HEK293T (cell line): ENCODE data around the gene MSH3.

Experiments used
- CTCF ChIA-PET: fragments of 350-600 bp; formaldehyde crosslinking; extraction: SDS; loops from one replicate; lab custom pipeline; 2021; ENCODE audit warnings: antibody characterized with exemption, inconsistent platforms; lab: Yijun Ruan, JAX
- POLR2A ChIA-PET: fragments of 350-600 bp; formaldehyde crosslinking; extraction: SDS; loops from one replicate; lab custom pipeline; 2020; ENCODE audit warnings: antibody characterized with exemption, inconsistent platforms; lab: Yijun Ruan, JAX
- DNase-seq: peaks from one replicate; pipeline ENCODE4 v3.0.0; 2012; ENCODE audit warnings: mixed read lengths; ENCODE audit errors: extremely low spot score
- ARNT ChIP-seq: fragments of 450-650 bp; IDR thresholded peaks from 2 replicates; pipeline ENCODE4 v1.6.1; 2017; ENCODE audit warnings: mild to moderate bottlenecking
- BHLHE40 ChIP-seq: fragments of 450-650 bp; IDR thresholded peaks from 2 replicates; pipeline ENCODE4 v1.6.1; 2016; ENCODE audit warnings: mild to moderate bottlenecking, moderate library complexity, borderline replicate concordance
- CTBP1 ChIP-seq: fragments of 450-650 bp; IDR thresholded peaks from 2 replicates; pipeline ENCODE4 v1.6.1; 2016; ENCODE audit warnings: borderline replicate concordance
- ELF4 ChIP-seq: fragments of 450-650 bp; IDR thresholded peaks from 2 replicates; pipeline ENCODE4 v1.6.1; 2017; ENCODE audit warnings: antibody characterized with exemption
- FOXA1 ChIP-seq: fragments of 450-650 bp; IDR thresholded peaks from 2 replicates; pipeline ENCODE4 v1.6.1; 2016; ENCODE audit warnings: mild to moderate bottlenecking
- FOXK2 ChIP-seq: fragments of 450-650 bp; IDR thresholded peaks from 2 replicates; pipeline ENCODE4 v1.6.1; 2016; ENCODE audit warnings: mild to moderate bottlenecking
- FOXM1 ChIP-seq: fragments of 450-650 bp; IDR thresholded peaks from 2 replicates; pipeline ENCODE4 v1.6.1; 2017; ENCODE audit warnings: mild to moderate bottlenecking, borderline replicate concordance
- HDGF ChIP-seq: fragments of 450-650 bp; IDR thresholded peaks from 2 replicates; pipeline ENCODE4 v1.6.1; 2017; ENCODE audit warnings: antibody characterized with exemption, borderline replicate concordance
- L3MBTL2 ChIP-seq: fragments of 450-650 bp; conservative IDR thresholded peaks from 2 replicates; pipeline ENCODE4 v1.6.1; 2016; ENCODE audit warnings: mild to moderate bottlenecking
- LEF1 ChIP-seq: fragments of 450-650 bp; IDR thresholded peaks from 2 replicates; pipeline ENCODE4 v1.6.1; 2017; ENCODE audit warnings: mild to moderate bottlenecking, borderline replicate concordance
- NFRKB ChIP-seq: fragments of 450-650 bp; IDR thresholded peaks from 2 replicates; pipeline ENCODE4 v1.6.1; 2016; ENCODE audit warnings: mild to moderate bottlenecking, moderate library complexity
- SP1 ChIP-seq: fragments of 450-650 bp; IDR thresholded peaks from 2 replicates; pipeline ENCODE4 v1.6.1; 2017
- SUZ12 ChIP-seq: fragments of 450-650 bp; IDR thresholded peaks from 2 replicates; pipeline ENCODE4 v1.6.1; 2016; ENCODE audit warnings: mild to moderate bottlenecking
- TARDBP ChIP-seq: fragments of 450-650 bp; IDR thresholded peaks from 2 replicates; pipeline ENCODE4 v1.6.1; 2016
- ZNF384 ChIP-seq: fragments of 450-650 bp; IDR thresholded peaks from 2 replicates; pipeline ENCODE4 v1.6.1; 2016
- TF ChIP-seq, protein P1 (sequence below): fragments of 450-650 bp; IDR thresholded peaks from 2 replicates; pipeline ENCODE4 v1.6.1; 2016

MSH3 gene

DNA sequence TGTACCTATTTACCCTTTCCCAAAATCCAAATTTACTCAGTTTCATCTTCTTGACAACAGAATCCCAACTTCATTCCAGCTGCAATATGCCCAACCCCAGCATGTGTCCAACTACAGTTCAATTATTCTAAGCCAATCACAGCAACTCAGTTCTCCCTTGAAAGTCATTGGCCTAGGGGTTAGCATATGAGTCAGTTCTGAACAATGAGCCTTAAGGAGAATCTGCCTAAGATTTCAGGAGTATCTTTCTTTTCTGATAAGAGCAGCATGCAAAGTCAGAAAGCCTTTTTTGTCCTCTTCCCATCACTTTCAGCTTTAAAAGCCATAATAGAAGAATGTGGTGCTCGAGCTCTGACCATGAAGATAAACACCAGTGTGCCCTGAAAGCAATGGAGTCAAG, 261.3 kb downstream of the MSH3 start:
- TF ChIP-seq NFRKB, result no peak
- no peak for TF ChIP-seq FOXK2
- TF ChIP-seq, protein P1, sequence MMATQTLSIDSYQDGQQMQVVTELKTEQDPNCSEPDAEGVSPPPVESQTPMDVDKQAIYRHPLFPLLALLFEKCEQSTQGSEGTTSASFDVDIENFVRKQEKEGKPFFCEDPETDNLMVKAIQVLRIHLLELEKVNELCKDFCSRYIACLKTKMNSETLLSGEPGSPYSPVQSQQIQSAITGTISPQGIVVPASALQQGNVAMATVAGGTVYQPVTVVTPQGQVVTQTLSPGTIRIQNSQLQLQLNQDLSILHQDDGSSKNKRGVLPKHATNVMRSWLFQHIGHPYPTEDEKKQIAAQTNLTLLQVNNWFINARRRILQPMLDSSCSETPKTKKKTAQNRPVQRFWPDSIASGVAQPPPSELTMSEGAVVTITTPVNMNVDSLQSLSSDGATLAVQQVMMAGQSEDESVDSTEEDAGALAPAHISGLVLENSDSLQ, result no peak
- TF ChIP-seq BHLHE40, result no peak
- no peak for TF ChIP-seq ZNF384
- TF ChIP-seq FOXM1, result no peak
- TF ChIP-seq L3MBTL2, result no peak
- TF ChIP-seq FOXA1, result no peak
- TF ChIP-seq SUZ12, result no peak
- TF ChIP-seq HDGF, result no peak
- no peak for TF ChIP-seq ARNT
- TF ChIP-seq TARDBP, result no peak
- TF ChIP-seq LEF1, result no peak
- no peak for TF ChIP-seq ELF4
- no peak for TF ChIP-seq SP1
- CTCF ChIA-PET, result no interaction called here
- POLR2A ChIA-PET, result no interaction called here
- no peak for DNase-seq

DNA sequence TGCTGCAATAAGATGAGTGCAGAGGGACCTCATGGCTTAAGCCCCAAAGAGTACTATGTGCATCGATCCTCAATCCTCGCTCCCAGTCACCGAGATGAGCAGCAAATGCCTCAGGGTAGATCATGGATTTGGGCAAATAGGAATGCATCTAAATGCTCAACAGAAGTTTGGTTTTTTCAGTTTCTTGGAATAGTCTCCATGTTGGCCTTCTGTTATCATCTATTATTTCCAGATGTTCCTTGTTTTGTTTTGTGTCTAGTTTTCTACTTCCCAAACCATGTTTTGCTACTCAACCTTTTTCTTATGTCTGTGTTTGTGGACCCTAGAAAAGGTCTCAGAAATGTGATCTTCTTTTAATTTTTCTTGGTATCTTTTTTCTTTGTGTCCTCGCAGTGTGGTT, 262.2 kb downstream of the MSH3 start:
- CTCF ChIA-PET, result no interaction called here
- no peak for DNase-seq
- POLR2A ChIA-PET, result interaction anchor here (0.6 kb wide), 1 partner anchor 195 kb away, joined by 3 read pairs; no protein-coding TSS in a partner anchor
- TF ChIP-seq FOXK2 (no peak), ZNF384 (no peak), NFRKB (no peak), TARDBP (no peak), FOXA1 (no peak), BHLHE40 (no peak), ARNT (no peak), HDGF (no peak), LEF1 (no peak), SP1 (no peak), L3MBTL2 (no peak), ELF4 (no peak), FOXM1 (no peak), CTBP1 (no peak), SUZ12 (no peak)
- TF ChIP-seq, protein P1, result no peak

DNA sequence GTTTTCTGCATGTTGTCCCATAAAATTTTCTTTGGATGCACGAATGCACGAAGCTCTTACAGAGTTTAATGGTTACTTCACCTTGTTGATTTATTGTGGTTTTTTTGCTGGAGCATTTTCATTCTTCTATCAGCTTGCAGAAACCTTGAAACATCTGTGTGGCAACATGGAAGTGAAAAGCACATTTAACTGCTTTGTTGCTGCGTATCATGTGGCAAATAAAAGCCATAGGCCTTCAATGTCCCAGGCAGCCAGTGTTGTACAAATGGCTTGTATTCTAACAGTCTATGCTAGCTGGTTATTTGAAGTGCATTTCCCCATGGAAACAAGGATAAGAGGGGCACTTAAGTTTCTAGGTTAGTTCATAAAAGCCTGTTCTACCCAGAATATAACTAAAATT, 263.2 kb downstream of the MSH3 start:
- POLR2A ChIA-PET, result no interaction called here
- no peak for DNase-seq
- TF ChIP-seq SUZ12 (no peak), ZNF384 (no peak), FOXK2 (no peak), TARDBP (no peak), ARNT (no peak), ELF4 (no peak), BHLHE40 (no peak), HDGF (no peak), NFRKB (no peak), SP1 (no peak), FOXA1 (no peak), LEF1 (no peak), FOXM1 (no peak), L3MBTL2 (no peak), CTBP1 (no peak)
- TF ChIP-seq, protein P1, result no peak
- CTCF ChIA-PET, result interaction anchor here (0.6 kb wide), 1 partner anchor 278 kb away, joined by 6 read pairs; no protein-coding TSS in a partner anchor

DNA sequence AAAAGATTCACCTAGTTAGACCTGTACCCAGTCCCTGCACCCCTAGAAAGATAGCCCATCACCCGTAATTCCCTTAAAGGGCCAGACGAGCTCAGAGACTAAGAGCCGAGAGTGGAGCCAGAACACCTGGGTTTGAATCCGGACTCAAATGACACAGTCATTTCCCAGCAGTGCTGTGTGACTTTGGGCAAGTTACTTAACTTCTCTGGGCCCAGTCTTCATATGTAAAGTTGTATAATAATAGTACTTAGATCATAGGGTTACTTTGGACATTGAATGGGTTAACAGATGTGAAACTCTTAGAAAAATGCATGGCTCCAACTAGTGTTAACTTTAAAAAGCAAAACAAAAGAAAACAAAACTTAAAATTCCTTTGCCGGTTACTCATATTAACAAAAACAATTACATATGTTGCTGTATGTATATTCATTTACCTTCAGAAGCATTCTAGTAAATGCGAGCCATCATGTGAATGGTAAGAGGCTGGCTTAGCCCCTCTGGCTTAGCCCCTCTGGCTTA, 265.3 kb downstream of the MSH3 start:
- TF ChIP-seq ZNF384 (no peak), LEF1 (no peak), FOXK2 (no peak), ARNT (no peak), SP1 (no peak), BHLHE40 (no peak)
- TF ChIP-seq, protein P1, result no peak
- ChIA-PET CTCF (no interaction called here), POLR2A (no interaction called here)
- DNase-seq, result no peak

DNA sequence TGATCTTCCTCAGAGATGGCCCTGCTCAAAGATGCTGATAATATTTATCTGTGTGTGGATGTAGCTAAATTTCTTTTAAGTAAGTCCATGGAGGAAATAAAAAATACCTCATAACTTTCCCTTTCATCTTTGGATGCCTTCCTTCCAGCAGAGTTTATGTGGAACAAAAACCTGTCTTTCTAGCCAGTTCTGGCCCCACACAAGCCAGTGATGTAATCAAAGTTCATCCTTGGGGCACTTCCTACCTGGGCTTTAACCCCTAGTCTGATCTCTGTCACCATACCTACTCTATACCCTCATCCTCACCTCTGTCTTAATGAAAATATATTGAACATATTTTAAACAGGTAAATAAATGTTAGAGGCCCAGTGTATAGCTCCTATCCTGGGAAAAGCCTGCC, 265.9 kb downstream of the MSH3 start:
- ChIA-PET POLR2A (no interaction called here), CTCF (no interaction called here)
- no peak for DNase-seq
- TF ChIP-seq ARNT, result no peak
- no peak for TF ChIP-seq CTBP1
- TF ChIP-seq BHLHE40, result no peak
- no peak for TF ChIP-seq FOXA1
- TF ChIP-seq SP1, result no peak
- no peak for TF ChIP-seq NFRKB
- TF ChIP-seq ELF4, result no peak
- no peak for TF ChIP-seq FOXK2
- TF ChIP-seq HDGF, result no peak
- no peak for TF ChIP-seq ZNF384
